ENCODE results near the gene CNKSR3.

The CNKSR3 gene

GRCh38 chr6:154367336-154367735 lies 143.1 kb downstream of the CNKSR3 start:
- TF ChIP-seq POLR2A (IDR thresholded peaks at IDR 0.05; ENCODE audit: low read depth, low read length) (no peak), POLR2AphosphoS5 (IDR thresholded peaks at IDR 0.05; ENCODE audit: low read depth, low read length) (no peak)
- DNase-seq (ENCODE audit: insufficient read length) (no peak), FAIRE-seq (no peak)

DNA sequence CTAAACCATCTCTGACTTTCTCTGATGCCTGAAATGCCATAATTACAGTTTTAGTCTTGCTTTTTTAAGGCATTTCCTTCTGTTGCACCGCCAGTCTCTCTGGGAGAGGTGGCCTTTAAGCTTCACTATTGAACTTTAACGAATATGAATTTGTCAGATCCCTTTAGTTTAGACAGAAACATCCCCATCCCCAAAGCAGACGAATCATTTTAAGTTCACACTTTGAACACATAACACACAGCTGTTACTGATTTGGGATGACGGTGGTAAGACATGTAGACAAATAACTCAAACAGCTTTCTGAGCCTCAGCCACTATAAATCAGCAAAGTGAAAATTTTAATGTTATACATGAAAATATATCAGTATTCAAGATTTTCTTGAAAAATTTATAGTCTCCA lies 146.7 kb downstream of the CNKSR3 start:
- DNase-seq (ENCODE audit: insufficient read length) = no peak
- FAIRE-seq = no peak
- no peak for TF ChIP-seq POLR2A (IDR thresholded peaks at IDR 0.05; ENCODE audit: low read depth, low read length)
- TF ChIP-seq TAF1 (IDR thresholded peaks at IDR 0.05; ENCODE audit: borderline replicate concordance, low read depth, low read length) = no peak
- TF ChIP-seq POLR2AphosphoS5 (IDR thresholded peaks at IDR 0.05; ENCODE audit: low read depth, low read length) = no peak

- DNase-seq (ENCODE audit: insufficient read length) = no peak
- no peak for FAIRE-seq
- TF ChIP-seq POLR2A (IDR thresholded peaks at IDR 0.05; ENCODE audit: low read depth, low read length) = no peak
- no peak for TF ChIP-seq POLR2AphosphoS5 (IDR thresholded peaks at IDR 0.05; ENCODE audit: low read depth, low read length)
- TF ChIP-seq TAF1 (IDR thresholded peaks at IDR 0.05; ENCODE audit: borderline replicate concordance, low read depth, low read length) = no peak
Measured at GRCh38 chr6:154361476-154361875, 149.0 kb downstream of the CNKSR3 start.

GRCh38 chr6:154360476-154360875 lies 150.0 kb downstream of the CNKSR3 start:
- no peak for DNase-seq (ENCODE audit: insufficient read length)
- FAIRE-seq = no peak
- TF ChIP-seq POLR2A (IDR thresholded peaks at IDR 0.05; ENCODE audit: low read depth, low read length) = no peak
- TF ChIP-seq POLR2AphosphoS5 (IDR thresholded peaks at IDR 0.05; ENCODE audit: low read depth, low read length) = no peak
- no peak for TF ChIP-seq TAF1 (IDR thresholded peaks at IDR 0.05; ENCODE audit: borderline replicate concordance, low read depth, low read length)

DNA sequence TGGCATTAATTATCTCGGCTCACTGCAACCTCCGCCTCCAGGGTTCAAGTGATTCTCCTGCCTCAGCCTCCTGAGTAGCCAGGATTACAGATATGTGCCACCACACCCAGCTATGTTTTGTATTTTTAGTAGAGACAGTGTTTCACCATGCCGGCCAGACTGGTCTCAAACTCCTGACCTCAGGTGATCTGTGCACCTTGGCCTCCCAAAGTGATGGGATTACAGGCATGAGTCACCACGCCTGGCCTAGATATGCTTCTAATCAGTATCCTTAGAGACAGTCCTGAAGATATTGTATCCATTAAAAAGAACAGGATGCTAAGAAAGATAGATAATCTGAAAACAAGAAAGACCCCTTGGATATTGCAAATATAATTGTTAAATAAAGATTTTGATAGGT lies 150.8 kb downstream of the CNKSR3 start:
- no peak for DNase-seq (ENCODE audit: insufficient read length)
- FAIRE-seq = no peak
- no peak for TF ChIP-seq POLR2AphosphoS5 (IDR thresholded peaks at IDR 0.05; ENCODE audit: low read depth, low read length)
- no peak for TF ChIP-seq POLR2A (IDR thresholded peaks at IDR 0.05; ENCODE audit: low read depth, low read length)
- TF ChIP-seq TAF1 (IDR thresholded peaks at IDR 0.05; ENCODE audit: borderline replicate concordance, low read depth, low read length) = no peak

- FAIRE-seq = no peak
- no peak for TF ChIP-seq TAF1 (IDR thresholded peaks at IDR 0.05; ENCODE audit: borderline replicate concordance, low read depth, low read length)
- TF ChIP-seq POLR2AphosphoS5 (IDR thresholded peaks at IDR 0.05; ENCODE audit: low read depth, low read length) = no peak
- TF ChIP-seq POLR2A (IDR thresholded peaks at IDR 0.05; ENCODE audit: low read depth, low read length) = no peak
- no peak for DNase-seq (ENCODE audit: insufficient read length)
Measured at GRCh38 chr6:154359161-154359574, 151.3 kb downstream of the CNKSR3 start.

DNA sequence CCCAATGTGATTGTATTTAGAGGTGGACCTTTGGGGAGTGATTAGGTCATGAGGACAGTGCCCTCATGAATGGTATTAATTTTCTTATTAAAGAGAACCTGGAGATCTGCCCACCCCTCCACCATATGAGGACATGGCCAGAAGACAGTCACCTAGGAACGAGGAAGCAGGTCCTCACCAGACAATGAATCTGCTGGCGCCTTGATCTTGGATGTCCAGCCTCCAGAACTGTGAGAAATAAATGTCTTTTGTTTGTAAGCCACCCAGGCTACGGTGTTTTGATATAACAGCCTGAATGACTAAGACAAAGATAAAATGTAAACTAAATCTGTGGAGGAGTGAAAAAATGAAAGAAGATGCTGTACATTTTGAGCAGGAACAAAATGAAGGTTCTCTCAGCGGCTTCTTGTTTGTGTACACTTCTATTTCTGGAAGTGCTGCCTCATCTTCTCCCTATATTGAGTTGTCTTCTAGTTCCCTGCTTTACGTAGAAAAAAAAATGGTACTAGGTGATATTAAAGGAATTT lies 152.4 kb downstream of the CNKSR3 start:
- TF ChIP-seq POLR2A (IDR thresholded peaks at IDR 0.05; ENCODE audit: low read depth, low read length) (no peak), TAF1 (IDR thresholded peaks at IDR 0.05; ENCODE audit: borderline replicate concordance, low read depth, low read length) (no peak), POLR2AphosphoS5 (IDR thresholded peaks at IDR 0.05; ENCODE audit: low read depth, low read length) (no peak)
- no peak for DNase-seq (ENCODE audit: insufficient read length)
- FAIRE-seq = no peak

DNA sequence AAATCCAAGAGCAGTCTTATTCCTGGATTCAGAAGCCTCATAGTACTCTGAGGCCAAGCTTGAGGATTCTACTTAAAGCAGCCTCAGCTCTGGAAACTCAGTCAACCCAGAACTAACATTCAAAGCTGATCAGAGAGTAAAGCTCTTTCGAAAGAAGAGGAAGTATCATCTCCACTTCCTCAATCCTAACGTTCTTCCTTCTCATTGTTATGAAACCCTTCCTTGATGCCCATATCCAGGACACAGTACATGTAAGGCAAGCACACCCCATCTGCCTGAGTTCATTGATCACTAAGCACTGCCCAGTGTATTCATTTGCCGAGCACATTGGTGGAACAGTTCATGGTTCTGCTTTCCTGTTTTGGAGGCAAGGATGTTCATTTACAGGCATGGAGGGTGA lies 153.8 kb downstream of the CNKSR3 start, which contains the start of gene IPCEF1:
Gene IPCEF1, minus strand, starts transcription at position 114 of the 400 bp plus-strand sequence. CDS start 90,856 bp downstream, outside the sequence.
- no peak for FAIRE-seq

DNA sequence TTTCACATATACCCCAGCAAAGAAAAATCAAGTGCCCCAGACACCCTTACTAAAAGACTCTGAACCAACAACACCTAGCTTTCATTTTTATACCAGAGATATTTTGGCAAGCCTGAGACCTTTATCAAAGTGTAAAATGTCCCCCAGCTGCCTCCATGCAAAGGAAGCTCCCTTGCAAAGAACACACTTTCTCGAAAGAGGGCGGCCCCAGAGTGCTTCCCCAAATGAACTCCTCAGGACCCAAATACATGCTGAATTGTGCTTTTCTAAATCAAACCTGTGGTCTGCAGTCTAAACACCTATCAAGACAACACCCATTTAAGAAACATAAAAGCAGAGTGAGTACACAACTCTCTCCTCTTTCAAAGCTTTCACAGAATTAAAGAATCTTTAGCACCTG lies 154.4 kb downstream of the CNKSR3 start:
- DNase-seq (ENCODE audit: insufficient read length) (no peak), FAIRE-seq (no peak)
- TF ChIP-seq POLR2AphosphoS5 (IDR thresholded peaks at IDR 0.05; ENCODE audit: low read depth, low read length) = no peak
- no peak for TF ChIP-seq POLR2A (IDR thresholded peaks at IDR 0.05; ENCODE audit: low read depth, low read length)
- no peak for TF ChIP-seq TAF1 (IDR thresholded peaks at IDR 0.05; ENCODE audit: borderline replicate concordance, low read depth, low read length)

More for the DNA sequence above, 153.8 kb downstream of the CNKSR3 start, which contains the start of gene IPCEF1:
- no peak for DNase-seq (ENCODE audit: insufficient read length)
- TF ChIP-seq TAF1 (IDR thresholded peaks at IDR 0.05; ENCODE audit: borderline replicate concordance, low read depth, low read length) = no peak
- TF ChIP-seq POLR2A (IDR thresholded peaks at IDR 0.05; ENCODE audit: low read depth, low read length) = no peak
- no peak for TF ChIP-seq POLR2AphosphoS5 (IDR thresholded peaks at IDR 0.05; ENCODE audit: low read depth, low read length)

DNA sequence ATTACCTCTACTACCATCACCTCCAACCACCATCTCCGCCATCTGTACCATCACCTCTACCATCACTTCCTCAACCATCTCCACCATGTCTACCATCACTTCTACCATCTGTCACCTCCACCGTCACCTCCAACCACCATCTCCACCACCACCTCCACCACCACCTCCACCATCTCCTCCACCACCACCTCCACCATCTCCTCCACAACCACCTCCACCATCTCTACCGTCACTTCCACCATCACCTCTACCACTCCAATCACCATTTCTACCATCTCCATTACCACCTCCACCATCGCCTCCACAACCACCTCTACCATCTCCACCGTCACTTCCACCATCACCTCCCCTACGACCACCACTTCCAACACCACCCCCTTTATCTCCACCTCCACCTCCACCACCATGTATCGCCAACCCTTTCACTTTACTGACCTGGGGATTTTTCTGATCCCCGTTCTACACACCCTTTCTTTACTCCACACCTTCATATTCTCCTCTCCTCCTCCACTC lies 156.2 kb downstream of the CNKSR3 start:
- no peak for TF ChIP-seq POLR2AphosphoS5 (IDR thresholded peaks at IDR 0.05; ENCODE audit: low read depth, low read length)
- no peak for TF ChIP-seq TAF1 (IDR thresholded peaks at IDR 0.05; ENCODE audit: borderline replicate concordance, low read depth, low read length)
- no peak for TF ChIP-seq POLR2A (IDR thresholded peaks at IDR 0.05; ENCODE audit: low read depth, low read length)
- DNase-seq (ENCODE audit: insufficient read length) (no peak), FAIRE-seq (no peak)

GRCh38 chr6:154353626-154354025 lies 156.9 kb downstream of the CNKSR3 start:
- TF ChIP-seq POLR2AphosphoS5 (IDR thresholded peaks at IDR 0.05; ENCODE audit: low read depth, low read length) (no peak), POLR2A (IDR thresholded peaks at IDR 0.05; ENCODE audit: low read depth, low read length) (no peak)
- DNase-seq (ENCODE audit: insufficient read length) (no peak), FAIRE-seq (no peak)

DNA sequence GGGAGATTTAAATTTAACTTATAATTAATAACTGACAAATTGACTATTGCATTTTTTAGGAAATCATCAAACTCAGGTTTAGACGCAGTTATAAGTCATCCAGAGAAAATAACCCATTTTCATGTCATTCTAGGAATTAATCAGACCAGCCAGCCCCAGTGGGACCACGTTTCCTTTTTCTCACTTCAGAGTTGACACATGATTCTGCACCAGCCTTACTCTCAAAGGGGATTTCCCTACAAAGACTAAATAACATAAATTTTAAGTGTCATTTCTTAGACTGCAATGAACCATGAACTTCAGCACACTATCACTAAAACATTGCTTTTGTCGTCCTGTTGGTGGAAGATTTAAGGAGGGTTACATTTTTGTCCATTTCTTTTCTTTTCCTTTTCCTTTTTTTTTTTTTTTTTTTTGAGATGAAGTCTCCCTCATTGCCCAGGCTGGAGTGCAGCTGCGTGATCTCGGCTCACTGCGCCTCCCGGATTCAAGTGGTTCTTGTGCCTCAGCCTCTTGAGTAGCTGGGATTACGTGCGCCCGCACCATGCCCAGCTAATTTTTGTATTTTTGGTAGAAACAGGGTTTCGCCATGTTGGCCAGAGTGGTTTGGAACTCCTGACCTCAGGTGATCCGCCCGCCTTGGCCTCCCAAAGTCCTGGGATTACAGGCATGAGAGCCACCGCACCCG lies 157.4 kb downstream of the CNKSR3 start:
- TF ChIP-seq TAF1 (IDR thresholded peaks at IDR 0.05; ENCODE audit: borderline replicate concordance, low read depth, low read length) = no peak
- TF ChIP-seq POLR2AphosphoS5 (IDR thresholded peaks at IDR 0.05; ENCODE audit: low read depth, low read length) = no peak
- no peak for TF ChIP-seq POLR2A (IDR thresholded peaks at IDR 0.05; ENCODE audit: low read depth, low read length)
- FAIRE-seq (peak; percentile 46), DNase-seq (ENCODE audit: insufficient read length) (peak; percentile 13)
